Right atrium auricular region (tissue), 2 donors: Measurements from ENCODE around the gene ADAR. TPM values are rescaled to one million over a fixed set of nuclear protein-coding genes. Genes with fewer than 3 reads are reported as not detected.

Source experiments
- DNase-seq: peaks from one replicate; pipeline ENCODE4 v3.0.0-alpha.2; 2019; ENCODE audit warnings: low spot score
- H3K27ac ChIP-seq, 2 donors: fragments of 200-600 bp; sonication (generic); 1 replicate in 1 of 2; 2 replicates in 1 of 2; pipeline ENCODE4 v1.5.1; 2016 to 2019
- H3K27me3 ChIP-seq, 2 donors: fragments of 200-600 bp; sonication (generic); one replicate each; pipeline versions ENCODE4 v1.5.1 to v1.6.0; 2017 to 2019
- H3K36me3 ChIP-seq: fragments of 200-600 bp; sonication (generic); one replicate; pipeline ENCODE4 v1.5.1; 2016
- H3K4me1 ChIP-seq, 2 donors: fragments of 200-600 bp; sonication (generic); one replicate each; pipeline versions ENCODE4 v1.5.1 to v1.6.0; 2017 to 2019
- H3K4me3 ChIP-seq, 2 donors: fragments of 200-600 bp; sonication (generic); 1 replicate in 1 of 2; 2 replicates in 1 of 2; pipeline ENCODE4 v1.5.1; 2017 to 2019; ENCODE audit warnings: mild to moderate bottlenecking in 1 of 2, moderate library complexity in 1 of 2
- H3K9me3 ChIP-seq, 2 donors: fragments of 200-600 bp; sonication (generic); one replicate each; pipeline ENCODE4 v1.5.1; 2019
- total RNA-seq, 2 donors: library from RNA; depleted of rRNA; stranded (reverse); fragments of >200 nt; gene quantifications; one replicate each; pipeline ENCODE4 v1.1.0, GENCODE V29; 2016
- TF ChIP-seq, protein P1 (sequence below), 2 donors: fragments of 200-600 bp; sonication (generic); IDR thresholded peaks; one replicate each; pipeline ENCODE4 v1.5.1; 2019; ENCODE audit warnings: antibody characterized with exemption in 2 of 2

The ADAR gene
- total RNA-seq, 2 donors from 2014 or later, result 39.3 to 51.9 TPM

DNA sequence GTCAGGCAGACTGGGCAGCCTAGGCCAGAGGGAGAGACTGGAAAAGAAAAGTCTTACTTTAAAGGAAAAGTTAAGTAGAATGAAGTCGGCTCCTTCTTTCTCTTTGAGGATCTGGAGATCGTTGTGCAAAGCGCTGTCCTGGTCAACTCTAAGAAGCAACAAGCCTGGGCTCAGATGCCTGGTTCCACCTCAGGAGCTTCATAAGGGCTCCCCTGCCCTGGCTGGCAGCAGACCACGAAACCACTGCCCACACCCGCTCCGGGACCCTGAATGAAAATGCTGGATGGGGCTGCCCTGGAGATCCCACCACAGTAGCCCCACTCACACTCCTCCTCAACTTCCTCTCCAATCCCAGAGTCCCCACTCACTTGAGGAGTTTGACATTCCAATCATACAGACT lies 56.0 kb downstream of the ADAR start:
- Histone ChIP-seq H3K4me3 (no peak overlapping the region), H3K4me1 (peaks cover 0 to 33% of the 10 kb centered on the region in 2 donors), H3K27ac (no peak overlapping the region), H3K27me3 (no peaks in the 10 kb centered on the region), H3K36me3 (peaks cover 66% of the 10 kb centered on the region), H3K9me3 (no peaks in the 10 kb centered on the region)
- no peak for DNase-seq
- TF ChIP-seq, protein P1, sequence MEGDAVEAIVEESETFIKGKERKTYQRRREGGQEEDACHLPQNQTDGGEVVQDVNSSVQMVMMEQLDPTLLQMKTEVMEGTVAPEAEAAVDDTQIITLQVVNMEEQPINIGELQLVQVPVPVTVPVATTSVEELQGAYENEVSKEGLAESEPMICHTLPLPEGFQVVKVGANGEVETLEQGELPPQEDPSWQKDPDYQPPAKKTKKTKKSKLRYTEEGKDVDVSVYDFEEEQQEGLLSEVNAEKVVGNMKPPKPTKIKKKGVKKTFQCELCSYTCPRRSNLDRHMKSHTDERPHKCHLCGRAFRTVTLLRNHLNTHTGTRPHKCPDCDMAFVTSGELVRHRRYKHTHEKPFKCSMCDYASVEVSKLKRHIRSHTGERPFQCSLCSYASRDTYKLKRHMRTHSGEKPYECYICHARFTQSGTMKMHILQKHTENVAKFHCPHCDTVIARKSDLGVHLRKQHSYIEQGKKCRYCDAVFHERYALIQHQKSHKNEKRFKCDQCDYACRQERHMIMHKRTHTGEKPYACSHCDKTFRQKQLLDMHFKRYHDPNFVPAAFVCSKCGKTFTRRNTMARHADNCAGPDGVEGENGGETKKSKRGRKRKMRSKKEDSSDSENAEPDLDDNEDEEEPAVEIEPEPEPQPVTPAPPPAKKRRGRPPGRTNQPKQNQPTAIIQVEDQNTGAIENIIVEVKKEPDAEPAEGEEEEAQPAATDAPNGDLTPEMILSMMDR (IDR thresholded peaks at IDR 0.05), result no peak

DNA sequence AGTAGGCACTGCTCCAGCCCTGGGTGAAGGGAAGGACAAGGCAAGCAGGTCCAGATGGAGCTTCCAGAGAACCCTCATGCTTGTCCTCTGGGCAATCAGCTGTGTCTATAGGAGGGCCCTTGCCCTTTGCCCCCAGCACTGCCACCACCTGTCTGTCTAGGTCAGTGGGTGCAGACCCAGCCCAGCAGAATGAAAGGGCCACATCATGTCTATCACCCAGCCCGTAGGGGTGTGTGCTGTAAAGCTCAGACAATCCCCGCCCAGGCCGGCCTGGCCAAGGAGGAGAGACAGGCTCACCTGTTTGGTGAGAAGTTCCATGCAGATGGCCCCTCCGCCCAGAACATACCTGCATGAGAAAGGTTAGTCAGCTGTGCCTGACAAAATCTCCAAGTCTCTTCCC lies 56.5 kb downstream of the ADAR start:
- Histone ChIP-seq H3K27ac (no peak overlapping the region), H3K36me3 (peaks cover 66% of the 10 kb centered on the region), H3K4me1 (peaks cover 0 to 27% of the 10 kb centered on the region in 2 donors), H3K4me3 (no peak overlapping the region), H3K9me3 (no peaks in the 10 kb centered on the region), H3K27me3 (no peaks in the 10 kb centered on the region)
- TF ChIP-seq, protein P1 (IDR thresholded peaks at IDR 0.05), result no peak
- DNase-seq, result no peak

DNA sequence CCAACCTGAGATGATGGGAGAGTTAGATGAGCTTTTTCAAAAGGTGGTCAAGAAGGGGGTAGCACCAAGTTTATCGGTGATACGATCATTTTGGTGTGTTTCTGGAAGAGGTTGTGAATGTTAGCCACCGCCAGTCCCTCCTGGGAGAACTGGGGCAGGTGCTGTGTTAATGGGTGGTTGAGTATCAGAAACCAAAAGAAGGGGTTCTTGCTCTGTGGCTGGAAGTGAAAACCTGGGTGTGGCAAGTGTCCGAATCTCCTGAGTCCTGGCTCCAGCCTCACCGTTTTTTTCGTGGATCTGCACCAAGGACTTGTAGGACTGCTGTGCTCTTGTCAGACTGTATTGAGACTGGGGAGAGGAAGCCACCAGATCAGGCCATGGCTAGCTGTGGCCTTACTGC lies 57.3 kb downstream of the ADAR start:
- TF ChIP-seq, protein P1 (IDR thresholded peaks at IDR 0.05), result no peak
- H3K27ac ChIP-seq, result no peak overlapping the region
- H3K4me3 ChIP-seq, result no peak overlapping the region
- H3K27me3 ChIP-seq, result no peaks in the 10 kb centered on the region
- peaks cover 65% of the 10 kb centered on the region for H3K36me3 ChIP-seq
- DNase-seq, result no peak
- no peaks in the 10 kb centered on the region for H3K9me3 ChIP-seq
- H3K4me1 ChIP-seq, result peaks cover 0 to 19% of the 10 kb centered on the region in 2 donors

DNA sequence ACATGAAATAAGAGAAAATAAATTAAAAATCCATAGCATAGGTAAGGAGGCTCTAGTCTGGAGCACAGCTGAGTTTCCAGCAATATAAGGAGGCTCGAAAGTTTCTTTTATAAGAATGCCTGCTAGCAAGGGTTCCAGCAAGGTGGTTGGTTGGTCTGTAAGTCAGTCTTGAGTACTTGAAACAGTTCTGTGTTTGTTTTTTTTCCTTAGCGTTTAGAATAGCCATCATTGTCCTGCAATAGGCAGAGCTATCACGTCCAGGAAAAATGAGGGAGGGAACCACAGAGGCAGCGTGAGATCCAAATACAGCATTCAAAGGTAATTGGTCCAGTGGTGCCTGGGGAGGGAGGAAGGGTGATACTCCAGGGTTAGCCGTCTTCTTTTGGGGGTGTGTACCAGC lies 57.9 kb downstream of the ADAR start:
- TF ChIP-seq, protein P1 (IDR thresholded peaks at IDR 0.05), result no peak
- H3K9me3 ChIP-seq, result no peaks in the 10 kb centered on the region
- H3K4me1 ChIP-seq, result peaks cover 0 to 15% of the 10 kb centered on the region in 2 donors
- no peak for DNase-seq
- no peak overlapping the region for H3K4me3 ChIP-seq
- peaks cover 59% of the 10 kb centered on the region for H3K36me3 ChIP-seq
- no peak overlapping the region for H3K27ac ChIP-seq
- no peaks in the 10 kb centered on the region for H3K27me3 ChIP-seq

DNA sequence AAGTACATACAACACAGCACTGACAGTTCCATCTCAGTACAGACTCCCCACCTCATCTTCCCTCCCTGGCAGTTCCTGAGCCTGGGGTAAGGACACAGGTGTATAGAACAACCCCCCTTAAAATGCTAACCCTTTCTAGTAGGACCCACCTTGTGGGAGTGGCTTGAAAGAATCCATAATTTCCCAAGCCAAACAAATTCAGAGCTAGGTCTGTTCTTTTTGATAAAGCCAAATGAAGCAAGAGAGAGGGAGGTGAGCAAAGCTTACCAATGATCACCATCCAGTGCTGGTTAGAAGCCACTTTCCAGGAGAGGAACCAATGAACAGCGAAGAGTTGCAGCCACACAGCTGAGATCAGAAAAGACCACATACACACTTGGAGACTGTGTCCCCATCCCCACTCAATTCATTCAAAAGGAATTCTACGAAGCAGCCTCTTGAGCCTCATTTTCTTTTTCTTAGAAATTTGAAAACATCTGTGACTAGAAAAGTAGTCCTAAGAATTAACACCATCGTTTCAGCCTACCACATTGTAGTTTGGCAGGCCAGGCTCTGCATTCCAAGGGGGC lies 58.7 kb downstream of the ADAR start:
- Histone ChIP-seq H3K36me3 (peaks cover 51% of the 10 kb centered on the region), H3K27ac (no peak overlapping the region), H3K9me3 (no peaks in the 10 kb centered on the region), H3K4me1 (peaks cover 0 to 15% of the 10 kb centered on the region in 2 donors), H3K27me3 (no peaks in the 10 kb centered on the region), H3K4me3 (no peak overlapping the region)
- TF ChIP-seq, protein P1 (IDR thresholded peaks at IDR 0.05), result no peak
- no peak for DNase-seq

DNA sequence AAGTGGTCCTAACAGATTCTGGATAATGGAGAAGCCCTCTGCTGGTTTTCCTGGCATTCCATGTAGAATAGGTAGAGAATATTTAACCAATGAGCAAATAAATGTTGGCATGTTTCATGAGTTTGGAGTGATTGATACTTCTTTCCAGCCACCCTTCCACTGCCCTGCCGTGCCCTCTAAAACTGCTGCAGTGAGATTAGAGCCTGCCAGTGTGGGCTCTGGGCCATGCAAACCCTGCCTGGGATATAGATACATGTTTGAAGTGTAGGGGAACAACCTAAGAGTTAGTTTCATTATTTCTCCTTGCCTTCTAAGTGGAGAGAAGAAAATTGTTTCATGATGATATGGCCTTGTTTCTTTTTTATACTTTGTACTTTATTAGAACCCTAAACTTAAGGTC lies 60.0 kb downstream of the ADAR start:
- no peak for DNase-seq
- Histone ChIP-seq H3K9me3 (no peaks in the 10 kb centered on the region), H3K27me3 (no peaks in the 10 kb centered on the region), H3K27ac (peak overlapping the region in 1 of 2 donors; percentile 3), H3K4me1 (peaks cover 0 to 15% of the 10 kb centered on the region in 2 donors), H3K36me3 (peaks cover 39% of the 10 kb centered on the region), H3K4me3 (no peak overlapping the region)
- TF ChIP-seq, protein P1 (IDR thresholded peaks at IDR 0.05), result no peak
